ENCODE measurements around the gene TM7SF3.

TM7SF3 gene

DNA sequence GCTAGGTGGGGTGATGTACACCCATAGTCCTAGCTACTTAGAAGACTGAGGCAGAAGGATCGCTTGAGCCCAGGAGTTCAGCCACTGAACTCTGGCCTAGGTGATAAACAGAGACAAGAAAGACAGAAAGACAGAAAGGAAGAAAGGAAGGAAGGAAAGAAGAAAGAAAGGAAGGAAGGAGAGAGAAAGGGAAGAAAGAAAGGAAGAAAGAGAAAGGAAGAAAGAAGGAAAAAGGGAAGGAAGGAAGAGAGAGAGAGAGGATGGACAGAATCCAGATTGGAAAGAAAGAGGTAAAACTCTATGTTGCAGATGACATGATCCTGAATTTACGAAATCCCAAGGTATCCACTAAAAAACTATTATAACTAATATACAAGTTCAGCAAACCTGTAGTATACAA is 84.6 kb downstream of the TM7SF3 start:
- no peak for DNase-seq (ENCODE audit: low spot score)

DNA sequence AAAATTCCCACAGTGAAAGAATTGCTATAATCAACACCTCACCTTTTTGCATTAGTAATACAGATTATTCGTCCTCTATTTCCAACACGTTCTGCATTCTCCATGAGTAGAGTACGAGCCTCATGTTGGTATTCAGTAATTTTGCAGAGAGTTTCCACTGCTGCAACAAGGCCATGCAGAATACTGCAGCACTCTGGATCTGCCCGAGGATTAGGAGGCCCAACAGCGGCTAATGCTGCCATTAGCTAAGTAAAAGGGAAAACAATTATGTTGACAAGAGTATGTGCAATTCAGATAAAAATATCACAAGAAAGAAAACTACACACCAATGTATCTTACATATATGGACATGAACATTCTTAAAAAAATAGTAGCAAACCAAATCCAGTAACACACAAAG is 85.5 kb downstream of the TM7SF3 start:
- no peak for DNase-seq (ENCODE audit: low spot score)
